ENCODE measurements around the gene CYFIP2.

GRCh38 chr5:157233515-157233914 lies 32.4 kb upstream of the CYFIP2 start:
- TF ChIP-seq CTCF (optimal IDR thresholded peaks at IDR 0.05 in 1 of 3, IDR thresholded peaks at IDR 0.05 in 1 of 3, conservative IDR thresholded peaks at IDR 0.05 in 1 of 3; ENCODE audit: extremely low read depth in 1 of 3, insufficient read depth in 2 of 3, low read length in 3 of 3) (no peak), EZH2 (IDR thresholded peaks at IDR 0.05; ENCODE audit: low read length) (no peak)
